BJ (cell line): ENCODE measurements around the gene ALOX12B. TPM values are rescaled to one million over a fixed set of nuclear protein-coding genes. Genes with fewer than 3 reads are reported as not detected.

ENCODE experiments used
- CTCF ChIA-PET: fragments of 350-600 bp; formaldehyde crosslinking; extraction: SDS; loops from one replicate; lab custom pipeline; 2021; ENCODE audit warnings: antibody characterized with exemption, inconsistent platforms; lab: Yijun Ruan, JAX
- POLR2A ChIA-PET: fragments of 300-600 bp; sonication (Branson Sonifier 250); formaldehyde crosslinking; extraction: SDS; loops from one replicate; lab custom pipeline; 2021; ENCODE audit warnings: antibody characterized with exemption; lab: Charles Lee
- DNase-seq: peaks from one replicate; pipeline ENCODE4 v3.0.0-alpha.2; 2011; ENCODE audit warnings: low read depth
- H3K27me3 ChIP-seq: 2 replicates; pipeline ENCODE4 v1.6.0; 2011; ENCODE audit warnings: low read length; ENCODE audit not compliant: control insufficient read depth, insufficient read depth
- H3K36me3 ChIP-seq: 2 replicates; pipeline ENCODE4 v1.5.1; 2011; ENCODE audit warnings: low read length; ENCODE audit not compliant: control insufficient read depth, insufficient read depth
- H3K4me3 ChIP-seq: 2 replicates; pipeline ENCODE4 v1.5.1; 2011; ENCODE audit warnings: low read depth, mild to moderate bottlenecking, control low read depth, low read length
- polyA plus RNA-seq: library from polyadenylated mRNA; depleted of rRNA; stranded (reverse); fragments of >200 nt; gene quantifications from 2 replicates; pipeline ENCODE4 v1.2.3, GENCODE V29; 2011
- TF ChIP-seq, protein P1 (sequence below): IDR thresholded peaks from 2 replicates; pipeline ENCODE4 v1.5.1; 2011; ENCODE audit warnings: low read depth, mild to moderate bottlenecking, control low read depth, inconsistent platforms, low read length, moderate library complexity; ENCODE audit not compliant: insufficient read depth

Gene ALOX12B
- polyA plus RNA-seq, 1 experiment, result not detected

DNA sequence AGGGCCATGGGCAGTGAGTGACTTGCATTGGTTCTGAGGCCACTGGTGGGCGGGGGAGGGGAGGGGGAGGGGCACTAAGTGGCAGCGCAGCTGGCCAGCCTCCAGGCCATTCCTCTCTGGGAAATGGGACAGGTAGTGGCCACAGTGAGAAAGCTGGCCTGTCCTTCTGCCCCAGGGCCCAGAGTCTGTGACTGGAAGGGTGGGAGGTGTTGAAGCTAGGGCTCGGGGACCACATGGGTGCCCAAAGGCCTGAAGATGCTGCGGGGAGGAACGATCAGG is 375 bp upstream of the ALOX12B start:
- no peaks in the 10 kb centered on the region for H3K36me3 ChIP-seq
- no peak for DNase-seq
- H3K27me3 ChIP-seq, result peaks cover 29% of the 10 kb centered on the region
- ChIA-PET POLR2A (no interaction called here), CTCF (interaction anchor here (1.5 to 10.0 kb wide), 3 partner anchors 14 to 46 kb away, joined by 3 to 183 read pairs (median 42); no protein-coding TSS in a partner anchor)
- TF ChIP-seq, protein P1, sequence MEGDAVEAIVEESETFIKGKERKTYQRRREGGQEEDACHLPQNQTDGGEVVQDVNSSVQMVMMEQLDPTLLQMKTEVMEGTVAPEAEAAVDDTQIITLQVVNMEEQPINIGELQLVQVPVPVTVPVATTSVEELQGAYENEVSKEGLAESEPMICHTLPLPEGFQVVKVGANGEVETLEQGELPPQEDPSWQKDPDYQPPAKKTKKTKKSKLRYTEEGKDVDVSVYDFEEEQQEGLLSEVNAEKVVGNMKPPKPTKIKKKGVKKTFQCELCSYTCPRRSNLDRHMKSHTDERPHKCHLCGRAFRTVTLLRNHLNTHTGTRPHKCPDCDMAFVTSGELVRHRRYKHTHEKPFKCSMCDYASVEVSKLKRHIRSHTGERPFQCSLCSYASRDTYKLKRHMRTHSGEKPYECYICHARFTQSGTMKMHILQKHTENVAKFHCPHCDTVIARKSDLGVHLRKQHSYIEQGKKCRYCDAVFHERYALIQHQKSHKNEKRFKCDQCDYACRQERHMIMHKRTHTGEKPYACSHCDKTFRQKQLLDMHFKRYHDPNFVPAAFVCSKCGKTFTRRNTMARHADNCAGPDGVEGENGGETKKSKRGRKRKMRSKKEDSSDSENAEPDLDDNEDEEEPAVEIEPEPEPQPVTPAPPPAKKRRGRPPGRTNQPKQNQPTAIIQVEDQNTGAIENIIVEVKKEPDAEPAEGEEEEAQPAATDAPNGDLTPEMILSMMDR, result no peak
- no peak overlapping the region for H3K4me3 ChIP-seq

DNA sequence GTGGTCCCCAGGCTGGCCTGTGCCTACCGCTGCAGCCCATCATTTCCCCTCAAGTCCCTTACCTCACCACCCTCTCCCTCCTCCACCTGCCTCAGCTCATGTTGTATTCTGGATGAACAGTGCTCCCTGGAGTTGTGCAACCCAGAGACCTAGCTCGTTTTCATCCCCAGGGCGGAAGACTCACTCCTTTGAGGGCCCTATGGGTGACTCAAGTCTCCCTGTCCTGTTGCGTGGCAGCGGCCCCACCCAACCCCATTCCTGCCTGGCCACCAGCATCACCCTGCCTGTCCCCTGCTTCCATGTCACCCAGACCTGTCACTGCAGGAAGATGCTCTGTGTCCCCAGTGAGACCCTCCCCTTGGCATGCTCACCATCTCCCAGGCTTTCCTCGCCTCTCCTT is 3.3 kb downstream of the ALOX12B start:
- H3K36me3 ChIP-seq, result no peaks in the 10 kb centered on the region
- CTCF ChIA-PET, result interaction anchor here (0.7 to 5.9 kb wide), 7 partner anchors 9 to 450 kb away, joined by 3 to 42 read pairs (median 6); no protein-coding TSS in a partner anchor
- H3K27me3 ChIP-seq, result peaks cover 18% of the 10 kb centered on the region
- TF ChIP-seq, protein P1, result no peak
- no peak overlapping the region for H3K4me3 ChIP-seq
- no peak for DNase-seq
- POLR2A ChIA-PET, result no interaction called here

DNA sequence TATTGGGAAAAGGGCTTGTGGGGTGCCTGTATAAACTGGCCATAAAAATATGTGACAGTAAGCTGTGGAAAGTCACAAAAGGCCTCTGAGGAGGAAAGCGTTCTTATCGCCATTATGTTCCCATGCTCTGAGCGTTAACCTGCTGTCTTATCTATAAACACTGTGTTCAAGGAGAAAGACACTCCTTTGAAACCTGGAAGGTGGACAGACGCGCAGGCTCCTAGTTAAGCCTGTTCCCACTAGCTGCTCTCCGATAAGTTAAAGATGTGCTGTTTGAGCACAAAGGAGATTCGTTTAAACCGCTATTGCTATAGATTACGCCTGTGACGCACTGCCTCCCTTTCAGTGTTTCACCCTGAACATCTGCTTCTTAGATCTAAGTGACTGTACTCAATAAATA is 5.2 kb downstream of the ALOX12B start:
- ChIA-PET CTCF (interaction anchor here (3.0 to 5.9 kb wide), 3 partner anchors 9 to 22 kb away, joined by 14 to 42 read pairs (median 33); no protein-coding TSS in a partner anchor), POLR2A (no interaction called here)
- no peaks in the 10 kb centered on the region for H3K36me3 ChIP-seq
- DNase-seq, result no peak
- H3K4me3 ChIP-seq, result no peak overlapping the region
- TF ChIP-seq, protein P1, result no peak
- peaks cover 19% of the 10 kb centered on the region for H3K27me3 ChIP-seq

DNA sequence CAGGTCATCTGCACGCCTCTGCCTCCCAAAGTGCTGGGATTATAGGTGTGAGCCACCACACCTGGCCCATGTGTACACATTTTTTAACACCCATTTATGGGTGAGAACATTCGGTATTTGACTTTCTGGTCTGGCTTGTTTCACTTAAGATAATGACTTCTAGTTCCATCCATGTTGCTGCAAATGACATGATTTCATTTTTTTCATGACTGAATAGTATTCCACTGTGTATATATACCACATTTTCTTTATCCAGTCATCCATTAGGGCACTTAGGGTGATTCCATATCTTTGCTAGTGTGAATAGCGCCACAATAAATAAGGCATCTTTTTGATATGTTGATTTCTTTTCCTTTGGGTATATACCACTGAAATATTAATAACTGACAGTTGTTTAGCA is 5.6 kb downstream of the ALOX12B start:
- TF ChIP-seq, protein P1, result no peak
- DNase-seq, result no peak
- H3K4me3 ChIP-seq, result no peak overlapping the region
- ChIA-PET CTCF (interaction anchor here (4.8 kb wide), 1 partner anchor 11 kb away, joined by 33 read pairs; no protein-coding TSS in a partner anchor), POLR2A (no interaction called here)
- peaks cover 22% of the 10 kb centered on the region for H3K27me3 ChIP-seq
- H3K36me3 ChIP-seq, result no peaks in the 10 kb centered on the region

DNA sequence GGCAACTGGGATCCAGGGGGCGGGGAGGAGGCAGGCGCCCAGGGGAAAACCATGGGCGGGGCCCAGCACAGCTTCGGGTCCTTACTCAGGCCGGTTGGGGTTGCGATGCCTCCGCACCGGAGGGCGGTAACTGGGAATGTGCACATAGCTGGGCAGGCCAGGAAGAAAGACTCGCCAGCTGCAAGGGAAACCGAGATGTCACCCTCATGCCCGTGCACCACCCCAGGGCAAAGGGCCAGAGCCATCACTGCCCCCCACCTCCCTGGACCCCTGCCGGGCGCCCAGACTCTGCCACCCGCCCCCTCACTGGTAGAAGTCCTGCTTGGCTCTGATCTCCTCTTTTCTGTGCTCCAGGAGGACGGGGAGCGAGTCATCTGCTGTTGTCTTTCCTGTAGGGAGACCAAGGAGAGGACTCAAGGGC is 6.7 kb downstream of the ALOX12B start:
- DNase-seq, result no peak
- CTCF ChIA-PET, result interaction anchor here (0.6 to 5.5 kb wide), 12 partner anchors 8 to 38 kb away, joined by 3 to 41 read pairs (median 4); no protein-coding TSS in a partner anchor
- no peak overlapping the region for H3K4me3 ChIP-seq
- TF ChIP-seq, protein P1, result no peak
- H3K27me3 ChIP-seq, result peaks cover 22% of the 10 kb centered on the region
- H3K36me3 ChIP-seq, result no peaks in the 10 kb centered on the region
- POLR2A ChIA-PET, result no interaction called here
